Vagina (tissue), 2 donors: ENCODE measurements around the gene NLGN1.

Source experiments
- CTCF ChIP-seq, 3 experiments: fragments of 450-650 bp in 2 of 3; fragments of 200-600 bp in 1 of 3; sonication (generic) in 1 of 3; IDR thresholded peaks; one replicate each; pipeline ENCODE4 v1.5.1; 2017 to 2019; ENCODE audit warnings: antibody characterized with exemption in 3 of 3, mild to moderate bottlenecking in 2 of 3, moderate library complexity in 2 of 3
- POLR2A ChIP-seq, 2 donors: fragments of 450-650 bp; IDR thresholded peaks; one replicate each; pipeline ENCODE4 v1.6.1; 2017; ENCODE audit warnings: antibody characterized with exemption in 2 of 2, mild to moderate bottlenecking in 2 of 2, moderate library complexity in 2 of 2

GRCh38 chr3:173793963-173794362 is 396.4 kb downstream of the NLGN1 start:
- TF ChIP-seq CTCF (IDR thresholded peaks at IDR 0.05) = no peak
- TF ChIP-seq POLR2A (IDR thresholded peaks at IDR 0.05) = no peak
